K562 (cell line): ENCODE measurements around the gene TBX3.

Source experiments
- CTCF ChIP-seq, 3 experiments: IDR thresholded peaks in 2 of 3; conservative IDR thresholded peaks in 1 of 3; 2 replicates each; pipeline ENCODE4 v1.5.1; 2011 to 2012; ENCODE audit warnings: low read length in 3 of 3, mild to moderate bottlenecking in 3 of 3, control low read depth in 2 of 3, improper control_type of control experiment in 1 of 3, inconsistent platforms in 1 of 3, low read depth in 1 of 3, mixed read lengths in 1 of 3, moderate library complexity in 1 of 3; ENCODE audit not compliant: insufficient read depth in 2 of 3
- FOXJ2 ChIP-seq: fragments of 200-800 bp; sonication (Bioruptor generic); IDR thresholded peaks from 2 replicates; pipeline ENCODE4 v1.6.1; 2016; ENCODE audit warnings: missing genetic modification characterization, missing compliant biosample characterization
- IRF2 ChIP-seq: sonication (generic); formaldehyde crosslinking; IDR thresholded peaks from 2 replicates; pipeline ENCODE4 v1.8.1; 2022; ENCODE audit warnings: mild to moderate bottlenecking, missing genetic modification reagents
- JUND ChIP-seq, 2 experiments: IDR thresholded peaks; 2 replicates in 1 of 2; 3 replicates in 1 of 2; pipeline ENCODE4 v1.6.1; 2011; ENCODE audit warnings: borderline replicate concordance in 2 of 2, low read depth in 2 of 2, low read length in 2 of 2, improper control_type of control experiment in 1 of 2, missing biosample characterization in 1 of 2, missing genetic modification characterization in 1 of 2, missing genetic modification reagents in 1 of 2
- MAX ChIP-seq: sonication (generic); formaldehyde crosslinking; IDR thresholded peaks from 2 replicates; pipeline ENCODE4 v1.9.0; 2022; ENCODE audit warnings: mild to moderate bottlenecking, missing genetic modification reagents
- MLX ChIP-seq, 2 experiments: fragments of 450-650 bp in 1 of 2; sonication (generic) in 1 of 2; formaldehyde crosslinking; conservative IDR thresholded peaks; 2 replicates each; pipeline versions ENCODE4 v1.4.0 to v1.8.1; 2020 to 2022; ENCODE audit warnings: mild to moderate bottlenecking in 1 of 2, missing genetic modification reagents in 1 of 2
- PREB ChIP-seq: sonication (generic); formaldehyde crosslinking; IDR thresholded peaks from 2 replicates; pipeline ENCODE4 v1.8.1; 2023; ENCODE audit warnings: mild to moderate bottlenecking, missing genetic modification reagents
- SAFB2 ChIP-seq: fragments of 200-400 bp; formaldehyde crosslinking; IDR thresholded peaks from 2 replicates; pipeline ENCODE4 v1.6.1; 2018; ENCODE audit warnings: borderline replicate concordance, low read length, low read depth, moderate library complexity; ENCODE audit not compliant: severe bottlenecking
- TAF9B ChIP-seq: fragments of 450-650 bp; IDR thresholded peaks from 2 replicates; pipeline ENCODE4 v1.6.1; 2018; ENCODE audit warnings: mild to moderate bottlenecking; ENCODE audit not compliant: partially characterized antibody
- U2AF2 ChIP-seq: fragments of 200-400 bp; formaldehyde crosslinking; optimal IDR thresholded peaks from 2 replicates; pipeline ENCODE3; 2017; ENCODE audit warnings: low read depth, mild to moderate bottlenecking, low read length

GRCh38 chr12:114729731-114730130 lies 45.8 kb upstream of the TBX3 start:
- TF ChIP-seq TAF9B: no peak
- TF ChIP-seq FOXJ2 (tag): no peak
- no peak for TF ChIP-seq U2AF2
- TF ChIP-seq MLX (CRISPR knock-in tag; conservative IDR thresholded peaks at IDR 0.05): no peak
- no peak for TF ChIP-seq CTCF (IDR thresholded peaks at IDR 0.05 in 2 of 3, conservative IDR thresholded peaks at IDR 0.05 in 1 of 3; ENCODE audit: insufficient read depth in 2 of 3, low read depth in 1 of 3, low read length in 3 of 3)
- no peak for TF ChIP-seq MAX (CRISPR knock-in tag)
- no peak for TF ChIP-seq PREB (CRISPR knock-in tag)
- TF ChIP-seq SAFB2: no peak
- no peak for TF ChIP-seq JUND (IDR thresholded peaks at IDR 0.05; ENCODE audit: borderline replicate concordance, low read depth, low read length)
- TF ChIP-seq JUND (tag; IDR thresholded peaks at IDR 0.05; ENCODE audit: borderline replicate concordance, low read depth, low read length): no peak
- no peak for TF ChIP-seq IRF2 (CRISPR knock-in tag)
